ENCODE measurements around the gene IQSEC2. TPM values are rescaled to one million over a fixed set of nuclear protein-coding genes. Genes with fewer than 3 reads are reported as not detected.

Gene IQSEC2
- 3.9 and 4.5 TPM in 2 replicates for total RNA-seq

GRCh38 chrX:53281321-53281822 is at the start of gene IQSEC2:
Gene IQSEC2, minus strand, starts transcription at chrX:53281584.
- no peak for DNase-seq (ENCODE audit: low read depth)
- TF ChIP-seq, protein P1, sequence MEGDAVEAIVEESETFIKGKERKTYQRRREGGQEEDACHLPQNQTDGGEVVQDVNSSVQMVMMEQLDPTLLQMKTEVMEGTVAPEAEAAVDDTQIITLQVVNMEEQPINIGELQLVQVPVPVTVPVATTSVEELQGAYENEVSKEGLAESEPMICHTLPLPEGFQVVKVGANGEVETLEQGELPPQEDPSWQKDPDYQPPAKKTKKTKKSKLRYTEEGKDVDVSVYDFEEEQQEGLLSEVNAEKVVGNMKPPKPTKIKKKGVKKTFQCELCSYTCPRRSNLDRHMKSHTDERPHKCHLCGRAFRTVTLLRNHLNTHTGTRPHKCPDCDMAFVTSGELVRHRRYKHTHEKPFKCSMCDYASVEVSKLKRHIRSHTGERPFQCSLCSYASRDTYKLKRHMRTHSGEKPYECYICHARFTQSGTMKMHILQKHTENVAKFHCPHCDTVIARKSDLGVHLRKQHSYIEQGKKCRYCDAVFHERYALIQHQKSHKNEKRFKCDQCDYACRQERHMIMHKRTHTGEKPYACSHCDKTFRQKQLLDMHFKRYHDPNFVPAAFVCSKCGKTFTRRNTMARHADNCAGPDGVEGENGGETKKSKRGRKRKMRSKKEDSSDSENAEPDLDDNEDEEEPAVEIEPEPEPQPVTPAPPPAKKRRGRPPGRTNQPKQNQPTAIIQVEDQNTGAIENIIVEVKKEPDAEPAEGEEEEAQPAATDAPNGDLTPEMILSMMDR (conservative IDR thresholded peaks at IDR 0.05; ENCODE audit: low read depth, low read length), result no peak
- H3K4me3 ChIP-seq (ENCODE audit: low read depth, low read length), result peak within 1 kb of the TSS; percentile 61

- no peak overlapping the region for H3K4me3 ChIP-seq (ENCODE audit: low read depth, low read length)
- DNase-seq (ENCODE audit: low read depth), result no peak
- TF ChIP-seq, protein P1 (conservative IDR thresholded peaks at IDR 0.05; ENCODE audit: low read depth, low read length), result no peak
Measured at GRCh38 chrX:53330331-53330730, 48.9 kb upstream of the IQSEC2 start.

- TF ChIP-seq, protein P1 (conservative IDR thresholded peaks at IDR 0.05; ENCODE audit: low read depth, low read length), result no peak
- H3K4me3 ChIP-seq (ENCODE audit: low read depth, low read length), result no peak overlapping the region
- no peak for DNase-seq (ENCODE audit: low read depth)
Measured at GRCh38 chrX:53324803-53325202, 43.4 kb upstream of the IQSEC2 start.

- TF ChIP-seq, protein P1 (conservative IDR thresholded peaks at IDR 0.05; ENCODE audit: low read depth, low read length), result no peak
- no peak for DNase-seq (ENCODE audit: low read depth)
- no peak overlapping the region for H3K4me3 ChIP-seq (ENCODE audit: low read depth, low read length)
Measured at GRCh38 chrX:53324085-53324484, 42.7 kb upstream of the IQSEC2 start.

DNA sequence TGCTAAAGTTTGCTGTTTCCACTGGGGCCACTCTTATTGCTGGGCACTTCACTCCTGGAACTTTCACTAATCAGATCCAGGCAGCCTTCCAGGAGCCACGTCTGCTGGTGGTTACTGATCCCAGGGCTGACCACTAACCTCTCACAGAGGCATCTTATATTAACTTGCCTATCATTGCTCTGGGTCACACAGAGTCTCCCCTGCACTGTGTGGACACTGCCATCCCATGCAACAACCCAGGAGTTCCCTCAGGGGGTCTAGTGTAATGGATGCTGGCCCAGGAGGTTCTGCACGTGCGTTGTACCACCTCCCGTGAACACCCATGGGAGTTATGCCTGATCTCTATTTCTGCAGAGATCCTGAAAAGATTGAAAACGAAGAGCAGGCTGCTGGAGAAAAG is 41.8 kb upstream of the IQSEC2 start:
- TF ChIP-seq, protein P1 (conservative IDR thresholded peaks at IDR 0.05; ENCODE audit: low read depth, low read length), result no peak
- DNase-seq (ENCODE audit: low read depth), result no peak

DNA sequence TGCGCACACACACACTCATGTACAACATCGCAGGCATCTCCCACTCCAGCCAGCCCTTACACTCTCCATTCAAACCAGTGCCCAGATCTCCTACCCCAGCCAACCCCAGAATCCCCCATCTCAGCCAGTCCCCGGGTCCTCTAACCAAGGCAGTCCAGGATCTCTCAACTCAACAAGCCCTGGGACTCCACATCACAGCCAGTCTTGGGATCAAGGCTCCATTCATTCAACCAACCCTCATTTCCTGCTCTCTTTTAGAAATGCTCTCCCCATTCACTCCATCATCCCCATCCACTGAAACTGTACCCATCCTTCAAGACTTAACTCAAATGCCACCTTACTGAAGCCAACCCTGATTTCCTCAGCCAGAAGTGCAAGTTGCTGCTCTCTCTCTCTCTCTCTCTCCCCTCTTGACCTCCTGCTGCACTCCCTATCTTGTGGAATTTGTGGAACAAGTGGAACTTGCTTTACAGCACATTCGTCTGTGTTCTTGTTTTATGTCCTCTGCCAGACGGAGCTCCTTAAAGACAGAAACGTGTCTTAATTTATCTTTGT is 40.6 kb upstream of the IQSEC2 start:
- no peak for DNase-seq (ENCODE audit: low read depth)
- TF ChIP-seq, protein P1 (conservative IDR thresholded peaks at IDR 0.05; ENCODE audit: low read depth, low read length), result no peak
- no peak overlapping the region for H3K4me3 ChIP-seq (ENCODE audit: low read depth, low read length)

More for the DNA sequence above, 41.8 kb upstream of the IQSEC2 start:
- H3K4me3 ChIP-seq (ENCODE audit: low read depth, low read length), result no peak overlapping the region
